Renal cortex interstitium (tissue), 11 donors: Measurements from ENCODE around the gene ITGAE. TPM values are rescaled to one million over a fixed set of nuclear protein-coding genes. Genes with fewer than 3 reads are reported as not detected.

Source experiments
- DNase-seq, 11 donors: peaks; one replicate each; pipeline ENCODE4 v3.0.0-alpha.2; 2013; ENCODE audit warnings: low read depth in 9 of 11, low spot score in 4 of 11; ENCODE audit errors: extremely low read depth in 1 of 11
- polyA plus RNA-seq, 3 donors: library from polyadenylated mRNA; unstranded; fragments of 120-200 nt; gene quantifications; one replicate each; pipeline ENCODE4 v1.2.1, GENCODE V29; 2013; ENCODE audit not compliant: insufficient read length in 3 of 3

Gene ITGAE
- polyA plus RNA-seq, 3 donors = 37.7 to 40.0 (median 37.8) TPM

DNA sequence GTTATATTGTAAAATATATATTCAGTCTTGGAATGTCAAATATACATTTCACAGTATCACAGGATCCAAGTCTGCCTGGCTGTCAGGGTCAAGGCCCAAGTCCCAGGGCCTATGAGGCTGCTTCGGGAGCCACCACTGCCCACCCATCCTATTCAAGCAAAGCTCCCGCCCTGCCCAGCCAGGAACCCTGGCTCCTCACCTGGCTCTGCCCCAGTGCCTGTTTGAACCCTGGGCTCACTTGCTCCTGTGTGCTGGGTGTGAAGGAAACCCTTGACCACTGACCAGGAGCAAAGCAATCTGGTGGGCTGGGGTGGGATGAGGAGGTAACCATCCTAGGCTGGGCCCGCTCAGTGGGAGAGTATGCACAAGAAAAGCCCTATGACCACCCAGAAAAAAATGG is 27.0 kb downstream of the ITGAE start:
- no peak for DNase-seq

DNA sequence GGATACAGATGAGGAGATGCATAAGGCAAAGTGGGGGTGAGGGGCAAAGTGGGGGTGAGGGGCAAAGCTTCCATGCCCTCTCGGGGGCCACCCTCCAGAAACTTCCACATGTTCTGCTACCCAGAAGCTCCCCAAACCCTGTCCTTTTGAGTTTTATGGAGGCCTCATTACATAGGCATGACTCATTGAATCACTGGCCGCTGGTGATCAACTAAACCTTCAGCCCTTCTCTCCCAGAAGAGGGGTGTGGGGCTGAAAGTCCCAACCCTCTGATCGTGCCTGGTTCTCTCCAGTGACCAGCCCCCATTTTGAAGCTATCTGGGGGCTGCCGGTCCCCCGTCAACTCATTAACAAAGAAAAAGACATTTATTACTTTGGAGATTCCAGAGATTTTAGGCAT is 27.5 kb downstream of the ITGAE start:
- DNase-seq = no peak

DNA sequence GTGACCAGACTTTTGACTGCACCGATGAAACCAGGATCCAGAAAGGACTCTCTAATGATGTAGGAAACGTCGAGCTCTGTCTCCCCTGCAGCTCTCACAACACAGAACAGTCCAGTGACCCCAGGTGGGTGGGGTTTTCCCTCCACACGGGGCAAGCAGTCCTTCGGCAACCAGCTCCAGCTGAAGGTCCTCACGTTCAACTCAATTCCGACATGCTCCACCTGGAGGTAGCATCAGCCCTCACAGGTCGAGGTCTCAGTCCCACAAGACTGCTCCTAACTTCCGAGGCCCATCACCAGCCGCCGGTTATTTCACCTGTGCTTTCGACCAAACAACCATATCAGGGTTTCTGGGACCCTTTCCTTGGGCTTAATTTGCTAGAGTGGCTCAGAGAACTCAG is 28.2 kb downstream of the ITGAE start:
- no peak for DNase-seq

DNA sequence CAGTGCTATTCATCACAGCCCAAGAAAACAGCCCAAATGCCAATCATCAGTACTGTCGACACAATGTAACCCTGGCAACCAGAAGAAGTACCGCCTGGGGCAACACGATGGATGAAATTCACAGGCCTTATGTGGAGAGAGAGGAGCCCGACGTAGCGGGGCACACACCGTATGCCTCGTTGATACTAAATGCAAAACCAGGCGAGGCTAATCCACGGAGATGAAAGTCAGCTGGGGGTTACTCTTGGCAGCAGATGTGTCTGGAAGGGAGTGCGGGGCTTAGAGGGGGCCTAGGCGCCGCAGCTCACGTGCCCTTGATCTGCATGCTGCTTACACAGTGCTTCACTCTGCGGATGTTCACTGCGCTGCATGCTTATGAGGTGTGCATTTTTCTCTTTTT is 29.8 kb downstream of the ITGAE start:
- no peak for DNase-seq

DNA sequence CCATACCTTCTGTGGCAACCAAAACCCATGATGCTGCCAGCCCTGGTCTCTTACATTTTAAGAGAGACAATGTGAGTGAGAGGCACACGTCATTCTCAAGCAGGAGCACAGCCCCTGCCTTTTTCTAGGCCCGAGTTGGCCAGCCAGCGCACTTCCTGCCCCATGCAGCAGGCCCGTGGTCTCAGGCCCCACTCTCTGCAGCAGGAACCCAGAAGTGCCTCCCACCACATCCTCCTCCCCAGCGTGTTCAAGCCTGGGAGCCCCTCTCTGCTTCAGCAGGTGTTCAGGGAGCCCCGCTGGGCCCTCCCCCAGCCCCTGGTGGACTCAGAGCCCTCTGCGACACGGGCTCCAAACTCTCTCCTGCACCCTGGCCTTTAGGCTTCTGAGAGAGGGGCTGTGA is 30.5 kb downstream of the ITGAE start:
- no peak for DNase-seq

DNA sequence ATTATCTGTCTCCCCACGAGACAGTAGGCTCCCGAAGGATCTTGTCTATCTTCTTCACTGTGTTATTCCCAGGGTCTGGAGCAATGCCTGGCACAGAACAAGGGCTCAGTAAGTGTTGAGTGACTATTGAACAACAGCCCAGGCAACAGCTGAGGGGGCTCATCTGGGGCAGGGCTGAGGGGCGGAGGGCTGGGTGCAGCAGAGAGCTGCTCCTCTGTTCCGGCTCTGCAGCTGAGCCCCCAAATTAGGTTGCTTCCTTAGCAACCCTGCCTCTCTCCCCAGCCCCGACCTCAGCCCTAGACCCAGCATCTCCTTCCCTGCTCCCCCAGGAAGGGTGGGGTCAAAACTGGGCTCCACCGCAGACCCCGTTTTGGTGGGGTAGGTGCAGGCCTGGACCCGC is 32.2 kb downstream of the ITGAE start:
- no peak for DNase-seq

DNA sequence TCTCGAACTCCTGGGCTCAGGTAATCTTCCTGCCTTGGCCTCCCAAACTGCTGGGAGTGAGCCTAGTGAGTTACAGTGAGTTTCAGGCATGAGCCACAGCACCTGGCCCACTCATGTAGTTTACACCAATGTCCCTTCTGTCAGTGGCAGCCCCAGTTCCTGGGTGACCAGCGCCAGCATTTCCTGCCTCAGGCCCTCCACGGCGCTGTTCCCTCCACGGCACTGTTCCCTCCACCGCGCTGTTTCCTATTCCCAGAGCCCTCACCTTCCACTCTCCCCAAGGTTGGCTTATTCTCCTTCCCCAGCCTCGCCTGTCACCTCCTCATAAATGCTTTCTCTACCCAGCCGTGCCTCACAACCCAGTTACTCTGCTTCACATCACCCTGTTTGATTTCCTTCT is 32.6 kb downstream of the ITGAE start:
- no peak for DNase-seq

DNA sequence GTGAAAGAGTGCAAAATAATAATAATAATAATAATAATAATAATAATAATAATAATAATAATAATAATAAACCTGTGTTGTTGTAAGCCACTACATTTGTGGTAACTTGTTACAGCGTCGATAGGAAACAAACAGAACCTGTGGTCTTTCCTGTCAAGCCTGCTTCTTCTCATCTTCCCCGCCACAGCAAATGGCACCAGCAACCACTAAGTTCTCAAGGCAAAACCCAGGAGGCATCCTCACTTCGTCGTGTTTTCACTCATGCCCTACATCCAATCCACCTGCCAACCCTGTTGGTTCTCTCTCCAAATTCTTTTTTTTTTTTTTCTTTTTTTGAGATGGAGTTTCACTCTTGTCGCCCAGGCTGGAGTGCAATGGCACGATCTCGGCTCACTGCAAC is 34.2 kb downstream of the ITGAE start:
- no peak for DNase-seq

DNA sequence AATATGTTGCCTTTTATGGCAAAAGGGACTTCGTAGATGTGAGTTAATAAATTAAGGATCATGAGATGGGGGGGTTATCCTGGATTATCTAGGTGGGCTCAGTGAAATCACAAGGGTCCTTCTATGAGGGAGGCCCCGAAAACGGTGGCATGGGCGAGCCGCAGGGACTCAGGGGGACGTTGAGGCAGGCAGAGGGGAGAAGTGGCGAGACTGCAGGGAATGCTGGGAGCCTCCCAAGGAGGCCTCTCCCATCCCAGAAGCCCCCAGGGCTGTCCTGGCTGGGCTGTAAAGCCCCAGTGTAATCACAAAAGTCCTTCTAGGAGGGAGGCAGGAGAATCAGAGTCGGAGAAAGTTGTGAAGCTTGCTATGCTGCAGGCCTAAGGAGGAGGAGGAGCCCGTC is 35.0 kb downstream of the ITGAE start:
- no peak for DNase-seq

DNA sequence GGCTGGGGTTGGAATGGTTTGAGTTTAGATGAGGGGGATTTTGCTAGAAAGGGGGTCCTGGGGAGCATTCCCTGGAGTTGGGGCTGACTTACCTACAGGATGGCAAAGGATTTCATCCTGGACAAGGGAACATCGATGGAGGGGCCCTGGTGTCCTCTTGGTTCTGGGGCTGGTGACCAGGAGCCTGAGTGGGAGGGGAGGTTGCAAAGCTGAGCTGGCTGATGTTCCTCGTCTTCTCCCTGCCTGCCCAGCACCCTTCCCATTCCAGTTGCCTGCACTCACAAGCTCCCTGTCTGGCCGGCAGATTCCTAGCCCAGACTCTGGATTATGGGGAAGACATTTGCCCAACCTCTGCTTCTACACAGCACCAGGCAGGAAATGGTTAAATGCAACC is 37.2 kb downstream of the ITGAE start:
- DNase-seq = no peak

DNA sequence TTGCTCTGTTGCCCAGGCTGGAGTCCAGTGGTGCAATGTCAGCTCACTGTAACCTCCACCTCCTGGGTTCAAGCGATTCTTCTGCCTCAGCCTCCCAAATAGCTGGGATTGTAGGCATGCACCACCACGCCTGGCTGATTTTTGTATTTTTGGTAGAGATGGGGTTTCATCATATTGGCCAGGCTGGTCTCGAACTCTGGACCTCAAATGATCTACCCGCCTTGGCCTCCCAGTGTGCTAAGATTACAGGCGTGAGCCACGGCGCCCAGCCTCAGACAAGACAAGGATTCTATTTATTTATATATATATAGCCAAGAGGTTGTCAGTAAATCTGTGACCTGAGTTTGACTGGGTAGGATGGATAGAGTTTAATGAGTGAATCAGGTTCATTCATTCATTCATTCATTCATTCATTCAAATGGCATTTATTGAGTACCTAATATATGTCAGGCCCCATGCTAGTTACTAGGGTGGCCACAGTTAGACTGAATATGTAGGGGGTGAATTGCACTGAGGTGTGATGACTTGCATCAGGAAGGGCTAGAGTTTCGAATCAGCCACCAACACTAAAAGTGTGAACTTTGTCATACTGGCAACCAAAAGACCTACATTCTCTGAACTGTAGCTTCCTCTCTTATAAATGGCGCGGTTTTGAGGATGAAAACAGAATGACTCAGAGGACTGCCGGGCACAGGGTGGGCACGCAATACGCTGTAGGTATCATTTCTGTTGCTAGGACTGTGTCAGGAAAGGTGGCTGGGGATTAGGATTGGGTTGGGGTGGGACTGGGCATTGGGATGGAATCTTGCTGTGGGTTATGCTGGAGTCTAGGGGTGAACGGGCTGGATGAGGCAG is 37.8 kb downstream of the ITGAE start:
- no peak for DNase-seq

DNA sequence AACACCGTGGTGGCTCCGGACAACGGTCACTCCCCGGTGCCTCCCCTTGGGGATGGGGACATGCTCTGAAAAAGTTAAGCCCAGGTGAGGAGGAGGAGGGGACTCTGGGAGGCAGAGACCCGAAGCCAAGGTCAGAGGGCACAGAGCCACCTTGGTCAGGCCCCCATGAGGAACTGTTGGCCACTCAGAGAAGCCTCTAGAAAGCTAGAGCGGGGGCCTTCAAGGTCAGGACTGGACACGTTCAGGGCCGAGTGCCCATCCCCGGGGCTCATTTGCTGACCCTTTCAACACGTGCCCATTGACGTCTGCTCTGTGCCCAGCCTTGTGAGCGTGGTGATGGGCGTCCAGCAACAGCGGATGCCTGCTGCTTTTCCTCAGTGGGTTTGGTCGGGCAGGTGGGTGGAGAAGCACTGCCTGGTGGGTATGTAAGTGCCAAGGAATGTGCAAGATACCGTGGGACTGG is 39.0 kb downstream of the ITGAE start:
- DNase-seq = no peak

DNA sequence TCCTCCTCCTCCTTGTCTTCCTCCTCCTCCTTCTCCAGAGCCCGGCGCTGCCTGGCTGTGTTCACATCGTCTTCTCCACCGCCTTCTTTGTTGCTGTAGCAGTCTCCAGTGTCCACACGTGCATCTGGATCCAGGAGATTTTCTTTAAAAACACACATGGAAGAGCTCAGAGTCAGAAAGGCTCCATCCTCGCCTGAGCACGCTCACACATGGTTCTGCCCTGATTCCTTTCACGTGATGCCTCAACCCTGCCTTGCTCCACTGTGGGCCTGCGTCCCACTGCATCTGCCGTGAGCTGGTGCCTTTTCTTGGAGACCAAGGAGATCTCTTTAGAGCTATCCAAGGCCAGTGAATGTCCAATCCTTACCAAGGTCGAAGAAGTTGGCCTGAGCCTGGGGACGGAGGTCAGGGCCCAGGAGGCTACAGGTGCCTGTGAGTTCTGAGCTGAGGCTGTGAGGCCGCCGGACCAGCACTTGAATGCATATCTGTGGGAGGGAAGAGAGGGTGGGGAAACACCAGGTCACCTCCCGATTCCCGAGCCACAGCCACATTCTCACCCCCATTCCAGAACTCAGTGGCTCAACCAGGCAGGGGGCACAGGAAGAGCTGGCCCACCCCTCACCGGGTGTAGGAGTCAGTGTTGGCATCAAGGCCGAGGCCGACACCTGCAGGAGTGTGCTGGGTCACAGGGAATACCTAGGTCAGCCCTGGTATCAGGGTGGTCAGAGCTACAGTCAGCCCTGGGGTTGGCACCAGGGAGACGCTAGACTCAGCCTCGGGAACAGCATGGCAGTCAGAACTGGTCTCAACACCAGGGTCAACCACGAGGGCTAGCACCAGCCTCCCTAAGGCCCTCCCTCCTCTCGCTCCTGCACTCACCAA is 39.7 kb downstream of the ITGAE start:
- DNase-seq = no peak

DNA sequence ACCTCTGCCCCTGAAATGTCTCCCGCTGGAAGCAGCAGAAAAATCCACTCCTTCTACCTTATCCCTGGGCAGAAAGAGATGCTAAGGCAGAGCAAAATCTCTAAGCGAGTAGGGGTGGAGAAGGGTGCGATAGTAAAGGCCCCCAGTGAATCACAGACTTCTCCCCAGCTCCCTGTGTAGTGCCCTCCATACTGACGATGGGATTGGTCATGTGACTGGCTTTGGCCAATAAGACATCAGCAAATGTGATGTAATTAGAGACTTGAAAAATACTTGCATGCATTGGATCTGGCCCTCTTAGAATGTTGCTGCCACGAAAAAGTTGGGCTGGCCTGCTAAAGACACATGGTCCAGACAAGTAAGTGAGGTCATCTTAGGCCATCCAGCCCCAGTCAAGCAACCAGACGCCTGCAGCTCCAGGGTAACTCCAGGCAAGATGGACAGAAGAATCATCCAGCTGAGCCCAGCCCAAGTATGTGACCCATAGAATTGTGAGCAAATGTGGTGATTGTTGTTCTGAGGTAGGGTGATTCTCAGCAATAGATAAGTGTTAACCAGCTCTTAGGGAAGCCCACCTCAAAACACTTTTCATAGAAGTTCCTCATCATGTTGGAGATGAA is 41.3 kb downstream of the ITGAE start:
- no peak for DNase-seq

DNA sequence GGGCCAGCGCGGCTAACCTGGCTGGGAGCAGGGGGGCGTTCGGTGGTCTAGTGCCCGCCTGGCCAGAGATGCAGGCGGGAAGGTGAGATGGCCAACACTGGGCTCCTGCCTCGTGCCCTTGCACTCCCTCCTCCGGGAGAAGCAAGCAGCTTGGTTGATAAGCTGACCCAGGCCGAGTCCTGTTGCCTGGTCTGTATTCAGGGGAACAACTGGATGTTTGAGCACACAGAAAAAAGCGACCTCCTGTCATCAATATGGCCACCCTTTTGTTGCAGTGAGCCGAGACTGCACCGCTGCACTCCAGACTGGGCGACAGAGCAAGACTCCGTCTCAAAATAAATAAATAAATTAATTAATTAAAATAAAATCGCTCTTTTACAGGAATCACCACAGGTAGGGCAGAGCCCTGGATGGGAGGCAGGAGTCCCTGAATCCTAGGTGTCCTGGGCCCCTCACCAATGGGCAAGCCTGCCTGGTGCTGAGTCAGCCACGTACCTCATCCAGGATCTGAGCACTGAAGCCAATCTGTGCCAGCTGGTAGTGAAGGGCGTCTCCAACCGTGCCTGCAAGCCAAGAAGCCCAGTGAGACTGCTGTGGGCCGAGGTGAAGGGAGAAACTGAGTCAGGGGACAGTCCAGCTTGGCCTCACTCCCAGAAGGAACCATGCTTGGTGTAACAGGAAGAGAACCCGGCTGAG is 45.5 kb downstream of the ITGAE start:
- no peak for DNase-seq

DNA sequence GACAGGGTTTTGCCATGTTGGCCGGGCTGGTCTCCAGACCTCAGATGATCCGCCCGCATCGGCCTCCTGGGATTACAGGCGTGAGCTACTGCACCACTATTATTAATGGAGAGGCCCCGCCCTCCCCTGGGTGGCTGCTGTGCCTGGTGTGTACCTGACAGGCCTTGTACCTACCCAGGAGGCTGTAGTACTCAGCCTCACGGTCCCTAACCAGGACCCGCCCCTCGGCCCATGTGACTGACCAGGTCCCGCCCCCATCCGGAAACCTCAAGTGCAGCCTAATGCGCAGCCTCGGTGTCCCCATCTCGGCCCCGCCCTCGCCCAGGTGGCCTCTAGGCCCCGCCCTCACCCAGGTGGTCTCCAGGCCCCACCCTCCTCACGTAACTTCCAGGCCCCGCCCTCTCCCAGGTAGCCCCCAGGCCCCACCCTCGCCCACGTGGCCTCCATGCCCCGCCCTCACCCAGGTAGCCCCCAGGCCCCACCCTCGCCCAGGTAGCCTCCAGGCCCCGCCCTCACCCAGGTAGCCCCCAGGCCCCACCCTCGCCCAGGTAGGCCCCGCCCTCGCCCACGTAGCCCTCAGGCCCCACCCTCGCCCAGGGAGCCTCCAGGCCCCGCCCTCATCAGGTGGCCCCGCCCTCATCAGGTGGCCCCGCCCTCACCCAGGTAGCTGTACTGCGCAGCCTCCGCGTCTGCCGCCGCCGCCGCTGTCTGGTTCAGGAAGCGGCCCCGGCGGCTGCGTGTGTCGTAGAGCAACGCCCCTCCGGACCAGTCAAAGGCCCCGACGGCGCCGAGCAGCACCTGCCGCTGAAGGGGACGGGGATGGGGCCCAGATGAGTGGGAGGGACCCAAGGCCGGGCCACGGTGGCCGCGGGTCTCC is 46.3 kb downstream of the ITGAE start:
- DNase-seq = peak in 9 of 11 donors; percentile 53 to 81 (median 64)

DNA sequence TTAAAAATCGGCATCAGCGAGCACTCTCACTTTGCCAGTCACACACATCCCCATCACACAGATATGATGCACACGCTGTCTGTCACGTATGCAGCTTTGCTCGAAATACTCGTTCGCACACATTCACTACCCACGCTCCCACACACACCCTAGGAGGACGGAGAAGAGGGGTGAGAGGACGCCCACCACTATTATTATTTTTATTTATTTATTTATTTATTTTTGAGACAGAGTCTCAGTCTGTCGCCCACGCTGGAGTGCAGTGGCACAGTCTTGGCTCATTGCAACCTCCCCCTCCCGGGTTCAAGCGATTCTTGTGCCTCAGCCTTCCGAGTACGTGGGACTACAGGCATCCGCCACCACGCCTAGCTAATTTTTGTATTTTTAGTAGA is 46.9 kb downstream of the ITGAE start:
- DNase-seq = no peak

DNA sequence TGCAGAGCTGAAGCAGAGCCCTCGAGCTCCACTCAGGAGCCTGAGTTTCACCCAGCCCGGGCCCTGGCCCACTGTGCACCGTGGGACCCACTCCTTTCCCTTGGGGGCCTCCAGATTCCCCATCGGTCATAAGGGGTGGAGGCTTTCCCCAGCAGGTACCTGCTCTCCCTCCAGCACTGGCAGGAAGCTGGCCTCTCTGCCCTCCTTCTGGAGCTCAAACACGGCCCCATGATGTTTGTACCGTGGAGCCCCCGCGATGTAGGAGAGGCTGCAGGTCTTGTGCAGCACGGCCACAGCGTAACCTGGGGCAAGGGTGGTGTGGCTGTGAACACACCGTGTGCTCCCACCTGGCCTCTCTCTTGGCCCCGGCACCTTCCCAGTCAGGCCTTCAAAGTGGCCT is 47.4 kb downstream of the ITGAE start:
- DNase-seq = no peak
